SK-N-SH treated with all-trans-retinoic acid at 6 μM for 48 hours (cell line): Measurements from ENCODE around the gene BRPF3.

Experiments
- CSDC2 ChIP-seq: fragments of 250-450 bp; sonication (Bioruptor Pico); IDR thresholded peaks from 2 replicates; pipeline ENCODE4 v1.5.0; 2020; ENCODE audit warnings: mild to moderate bottlenecking, moderate library complexity
- RARB ChIP-seq: fragments of 250-450 bp; sonication (Bioruptor Pico); IDR thresholded peaks from 2 replicates; pipeline ENCODE4 v1.8.0; 2021; ENCODE audit warnings: mild to moderate bottlenecking, moderate library complexity

GRCh38 chr6:36209606-36210005 lies 13.1 kb downstream of the BRPF3 start:
- TF ChIP-seq CSDC2 (CRISPR knock-in tag) (no peak), RARB (no peak)
